ENCODE data around the gene RNF44. TPM values are rescaled to one million over a fixed set of nuclear protein-coding genes. Genes with fewer than 3 reads are reported as not detected.

Gene RNF44
- total and polyA plus RNA-seq, 2 of the 4 experiments (the other 2 are of a cell fraction) = 0.54 to 12.4 TPM

- no peaks in the 10 kb centered on the region for H4K20me1 ChIP-seq (ENCODE audit: insufficient read depth, low read length)
- H2AK9ac ChIP-seq (replicated peaks; ENCODE audit: low read depth, low read length, poor library complexity) = no peak overlapping the region
- peak; percentile 55 for DNase-seq
- no peak for TF ChIP-seq CEBPB (IDR thresholded peaks at IDR 0.05; ENCODE audit: low read depth, low read length)
- H3K14ac ChIP-seq (replicated peaks; ENCODE audit: low read depth, low read length) = no peak overlapping the region
- H3K9ac ChIP-seq (ENCODE audit: low read depth, low read length) = no peak overlapping the region
- no peak overlapping the region for H2AK5ac ChIP-seq (ENCODE audit: low read depth, low read length)
- no peaks in the 10 kb centered on the region for H3K9me1 ChIP-seq (ENCODE audit: insufficient read depth, low read length)
- H2BK5ac ChIP-seq (ENCODE audit: low read depth, low read length, poor library complexity, severe bottlenecking) = no peak overlapping the region
- H3K4ac ChIP-seq (ENCODE audit: low read depth, low read length) = no peak overlapping the region
- in situ Hi-C loops (cut with MboI; ENCODE audit: low sequenced_read_pairs) (no loop called here), dilution Hi-C loops (cut with HindIII; ENCODE audit: low sequenced_read_pairs, unreplicated experiment) (no loop called here), intact Hi-C loops (cut with micrococcal nuclease) (no loop called here)
- no peak overlapping the region for H3K27ac ChIP-seq (ENCODE audit: insufficient read depth, low read length)
- H3K56ac ChIP-seq (ENCODE audit: extremely low read depth, insufficient read depth, low read length) = no peak overlapping the region
- no peak; the same call in 1 of the 2 replicates for ATAC-seq (ENCODE audit: low read depth)
- no peak overlapping the region for H4K91ac ChIP-seq (ENCODE audit: insufficient read depth, low read depth, low read length)
- no peaks in the 10 kb centered on the region for H3K4me1 ChIP-seq (ENCODE audit: control insufficient read depth, insufficient read depth, low read length)
- H2BK20ac ChIP-seq (ENCODE audit: low read depth, low read length) = no peak overlapping the region
- H3K79me1 ChIP-seq (ENCODE audit: low read depth in 1 of 2, low read length in 2 of 2) = peaks cover 0 to 11% of the 10 kb centered on the region in 2 experiments; a peak in 1 of 4 replicates
- CTCF ChIA-PET = no interaction called here
- 40% methylated on average over 1 of the region's 4 CpGs; no CpG with 5 or more reads in 1 of the 2 experiments for WGBS, 2 experiments (ENCODE audit: extremely low coverage in 2 of 2, insufficient read length in 1 of 2)
- H3K18ac ChIP-seq (ENCODE audit: low read depth, low read length) = no peak overlapping the region
- H3K23ac ChIP-seq (ENCODE audit: low read depth, low read length) = no peak overlapping the region
- no peak overlapping the region for H2AFZ ChIP-seq (replicated peaks; ENCODE audit: low read length, poor library complexity)
- no peak overlapping the region for H3K4me3 ChIP-seq (ENCODE audit: insufficient read depth, low read depth, low read length)
- H3K27me3 ChIP-seq (ENCODE audit: control insufficient read depth, insufficient read depth, low read length) = no peaks in the 10 kb centered on the region
- no peak overlapping the region for H2BK120ac ChIP-seq (ENCODE audit: low read depth, low read length)
- H3K36me3 ChIP-seq (ENCODE audit: control insufficient read depth, insufficient read depth, low read length) = peaks cover 36% of the 10 kb centered on the region
- H3K4me2 ChIP-seq (ENCODE audit: low read depth, low read length) = no peak overlapping the region
- POLR2A ChIA-PET (ENCODE audit: unreplicated experiment) = no interaction called here
- BruUV-seq (replicated peaks) = no TSS peak
- no peak overlapping the region for H4K5ac ChIP-seq (ENCODE audit: low read depth, low read length)
- no peak overlapping the region for H2BK15ac ChIP-seq (ENCODE audit: low read depth, low read length)
- H4K8ac ChIP-seq (ENCODE audit: low read depth in 2 of 2, low read length in 2 of 2) = no peak overlapping the region
- H3K9me3 ChIP-seq (ENCODE audit: control insufficient read depth, insufficient read depth, low read length) = no peaks in the 10 kb centered on the region
These were observed 28.6 kb downstream of the RNF44 start for GRCh38 chr5:176508603-176509002.

Measured in IMR-90 (cell line).